Activated T-cell treated with anti-CD3 and anti-CD28 coated beads, Interleukin-2, amount 50 U/mL, for 72 hours (primary cell): ENCODE results near the gene GABARAPL2. TPM values are rescaled to one million over a fixed set of nuclear protein-coding genes. Genes with fewer than 3 reads are reported as not detected.

Experiments
- ATAC-seq, 2 donors: fragments of 150-1000 bp; cut with Tn5 transposase; replicated peaks in 1 of 2; 2 replicates each; pipeline ENCODE4 v1.10.0; 2021; ENCODE audit warnings: moderate library complexity in 2 of 2, mild to moderate bottlenecking in 1 of 2
- DNase-seq, 2 donors: peaks; one replicate each; pipeline ENCODE4 v3.0.0; 2021 to 2022; ENCODE audit warnings: mixed read lengths in 1 of 2
- H3K27ac Mint-ChIP-seq: one replicate; pipeline ENCODE4 v1.8.0; 2022; ENCODE audit warnings: mild to moderate bottlenecking, moderate library complexity, mixed read lengths
- H3K27me3 Mint-ChIP-seq: one replicate; pipeline ENCODE4 v1.8.0; 2022; ENCODE audit warnings: low read depth, mixed read lengths
- H3K36me3 Mint-ChIP-seq, 2 donors: one replicate each; pipeline ENCODE4 v1.8.0; 2022; ENCODE audit warnings: mixed read lengths in 2 of 2, mild to moderate bottlenecking in 1 of 2; ENCODE audit not compliant: insufficient read depth in 2 of 2
- H3K4me1 Mint-ChIP-seq: one replicate; pipeline ENCODE4 v1.8.0; 2022; ENCODE audit warnings: low read depth, mixed read lengths
- H3K4me3 Mint-ChIP-seq, 2 donors: one replicate each; pipeline ENCODE4 v1.8.0; 2022; ENCODE audit warnings: mild to moderate bottlenecking in 2 of 2, mixed read lengths in 2 of 2, moderate library complexity in 2 of 2
- H3K9me3 Mint-ChIP-seq, 2 donors: one replicate each; pipeline ENCODE4 v1.8.0; 2022; ENCODE audit warnings: mixed read lengths in 2 of 2
- total RNA-seq, 2 donors: library from RNA; stranded (reverse); gene quantifications; one replicate each; pipeline ENCODE4 v1.2.3, GENCODE V29; 2022

GABARAPL2 gene
- total RNA-seq, 2 donors from 2014 or later = 64.4 to 77.3 TPM

DNA sequence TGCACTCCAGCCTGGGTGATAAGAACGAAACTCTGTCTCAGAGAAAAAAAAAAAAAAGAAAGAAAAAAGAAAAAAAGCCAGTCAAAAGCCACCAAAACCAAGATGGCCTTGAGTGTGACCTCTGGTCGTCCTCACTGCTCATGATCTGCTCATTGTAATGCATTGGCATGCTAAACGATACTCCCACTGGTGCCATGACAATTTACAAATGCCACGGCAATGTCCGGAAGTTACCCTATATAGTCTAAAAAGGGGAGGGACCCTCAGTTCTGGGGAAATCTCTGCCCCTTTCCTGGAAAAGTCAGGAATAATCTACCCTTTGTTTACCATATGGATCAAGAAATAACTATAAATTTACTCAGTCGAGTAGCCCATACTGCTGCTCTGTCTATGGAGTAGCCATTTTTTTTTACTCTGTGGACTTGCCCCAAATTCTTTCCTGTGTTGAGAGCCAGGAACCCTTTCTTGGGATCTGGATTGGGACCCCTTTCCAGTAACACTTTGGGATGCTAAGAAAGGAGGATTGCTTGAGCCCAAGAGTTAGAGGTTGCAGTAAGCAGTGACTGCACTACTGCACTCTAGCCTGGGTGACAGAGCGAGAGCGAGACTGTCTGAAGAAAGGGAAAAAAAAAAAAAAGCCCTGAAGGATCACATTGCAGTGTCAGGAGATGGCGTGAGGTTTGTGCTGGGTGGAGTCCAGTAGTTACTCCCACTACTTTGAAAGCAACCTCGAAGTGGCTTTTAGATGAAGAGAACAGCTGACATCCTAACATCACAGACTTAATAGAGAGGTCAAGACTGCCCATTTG is 6.4 kb upstream of the GABARAPL2 start:
- Mint-ChIP-seq H3K27ac (no peak overlapping the region), H3K36me3 (no peaks in the 10 kb centered on the region), H3K4me3 (no peak overlapping the region), H3K9me3 (no peaks in the 10 kb centered on the region), H3K27me3 (peaks cover 19% of the 10 kb centered on the region), H3K4me1 (peaks cover 36% of the 10 kb centered on the region)
- ATAC-seq (no peak), DNase-seq (no peak)

DNA sequence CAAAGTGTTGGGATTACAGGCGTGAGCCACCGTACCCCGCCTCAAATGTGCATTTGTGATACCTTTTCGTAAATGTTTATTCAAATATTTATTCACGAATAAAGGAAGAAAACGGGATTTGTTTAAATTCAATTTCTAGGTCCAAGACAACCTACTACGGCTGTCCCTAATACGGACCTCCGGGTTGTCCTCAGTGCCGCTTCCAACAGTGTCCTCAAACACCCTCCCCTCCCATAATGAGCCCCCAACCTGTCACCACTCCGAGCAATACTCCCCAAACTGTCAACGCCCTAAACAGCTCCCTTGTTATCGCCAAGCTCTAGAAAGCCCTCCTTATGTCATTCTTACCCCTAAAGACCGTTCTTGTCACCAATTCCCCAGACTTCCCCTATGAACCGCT is 539 bp upstream of the GABARAPL2 start:
- peak in 1 of 2 donors; percentile 10 for ATAC-seq
- peaks cover 57% of the 10 kb centered on the region for H3K4me1 Mint-ChIP-seq
- peak overlapping the region; percentile 62 for H3K27ac Mint-ChIP-seq
- H3K4me3 Mint-ChIP-seq = peak overlapping the region; percentile 87 to 98
- H3K27me3 Mint-ChIP-seq = peaks cover 19% of the 10 kb centered on the region
- DNase-seq = no peak
- H3K9me3 Mint-ChIP-seq = no peaks in the 10 kb centered on the region
- H3K36me3 Mint-ChIP-seq = no peaks in the 10 kb centered on the region

DNA sequence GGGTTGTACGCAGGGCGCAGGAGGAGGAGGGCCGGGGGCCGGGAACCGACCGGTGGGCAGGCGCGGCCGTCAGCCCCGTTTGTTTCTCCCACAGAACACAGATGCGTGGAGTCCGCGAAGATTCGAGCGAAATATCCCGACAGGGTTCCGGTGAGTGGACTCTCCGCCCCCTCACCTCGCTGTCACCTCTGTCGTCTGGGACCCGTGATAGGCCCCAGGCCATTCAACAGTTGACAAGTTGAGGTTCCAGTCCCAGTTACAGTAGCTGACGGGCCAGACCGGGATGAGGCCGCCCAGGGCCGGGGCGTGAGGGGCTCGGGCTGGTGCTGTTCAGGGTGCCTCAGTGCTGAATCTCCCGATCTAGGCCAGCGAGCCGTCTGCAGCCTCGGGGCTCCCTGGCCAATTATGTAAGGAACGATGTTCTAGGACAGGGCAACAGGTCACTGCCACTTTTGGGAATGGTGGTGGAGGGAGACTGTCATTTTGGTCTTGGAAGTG is 628 bp downstream of the GABARAPL2 start:
- Mint-ChIP-seq H3K36me3 (no peaks in the 10 kb centered on the region), H3K27me3 (peaks cover 19% of the 10 kb centered on the region), H3K9me3 (no peaks in the 10 kb centered on the region), H3K27ac (no peak overlapping the region), H3K4me1 (peaks cover 47% of the 10 kb centered on the region), H3K4me3 (peak overlapping the region; percentile 87 to 98)
- peak; percentile 21 to 38 for DNase-seq
- peak; percentile 6 to 9 for ATAC-seq

DNA sequence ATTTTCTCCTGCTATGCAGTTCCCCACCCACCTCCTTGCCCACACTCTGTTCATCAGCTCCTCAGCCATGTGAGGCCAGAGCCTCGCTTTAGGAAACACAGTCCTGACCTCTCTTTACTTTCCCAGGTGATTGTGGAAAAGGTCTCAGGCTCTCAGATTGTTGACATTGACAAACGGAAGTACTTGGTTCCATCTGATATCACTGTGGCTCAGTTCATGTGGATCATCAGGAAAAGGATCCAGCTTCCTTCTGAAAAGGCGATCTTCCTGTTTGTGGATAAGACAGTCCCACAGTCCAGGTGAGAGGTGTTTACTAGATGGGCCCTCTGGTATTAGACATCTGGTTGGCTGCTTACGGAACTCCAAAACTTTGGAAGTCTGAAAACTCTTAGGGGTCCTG is 1.7 kb downstream of the GABARAPL2 start:
- H3K4me1 Mint-ChIP-seq = peaks cover 43% of the 10 kb centered on the region
- peak overlapping the region; percentile 17 to 98 for H3K4me3 Mint-ChIP-seq
- H3K27ac Mint-ChIP-seq = peak overlapping the region; percentile 16
- H3K9me3 Mint-ChIP-seq = no peaks in the 10 kb centered on the region
- no peak for ATAC-seq
- H3K27me3 Mint-ChIP-seq = peaks cover 13% of the 10 kb centered on the region
- no peaks in the 10 kb centered on the region for H3K36me3 Mint-ChIP-seq
- DNase-seq = no peak

DNA sequence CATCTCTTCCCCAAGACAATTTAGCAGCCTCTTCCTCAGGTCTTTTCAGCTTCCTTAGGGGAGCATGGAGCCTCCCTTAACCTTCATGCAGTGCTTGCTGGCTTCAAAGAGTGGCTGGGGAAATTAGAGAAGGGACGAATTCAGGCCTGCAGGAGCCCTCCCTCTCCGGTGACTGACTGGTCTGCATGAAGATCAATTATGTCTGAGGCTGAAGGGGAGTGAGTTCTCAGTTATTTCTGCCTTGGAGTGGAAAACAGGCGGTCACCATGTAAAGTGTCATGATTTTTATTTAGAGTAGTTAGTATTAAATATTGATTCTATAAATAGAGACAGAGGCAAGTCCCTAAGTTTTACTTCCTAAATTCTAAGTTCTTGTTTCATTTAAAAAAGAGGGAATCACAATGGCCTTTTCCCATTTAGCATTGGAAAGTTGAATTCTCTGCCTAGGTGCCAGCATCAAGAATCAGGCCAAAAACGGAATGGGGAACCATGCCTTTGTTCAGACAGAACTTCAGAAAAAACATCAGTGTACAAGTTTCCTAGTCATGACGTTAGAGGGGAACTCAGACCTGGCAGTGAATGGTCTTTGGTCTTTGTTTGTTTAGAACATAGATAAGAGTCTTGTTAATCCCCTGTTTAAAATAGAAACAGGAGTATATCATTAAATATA is 4.4 kb downstream of the GABARAPL2 start:
- Mint-ChIP-seq H3K9me3 (no peaks in the 10 kb centered on the region), H3K4me1 (peaks cover 31% of the 10 kb centered on the region), H3K36me3 (peaks cover 4 to 7% of the 10 kb centered on the region in 2 donors), H3K4me3 (no peak overlapping the region), H3K27ac (no peak overlapping the region), H3K27me3 (no peaks in the 10 kb centered on the region)
- DNase-seq (no peak), ATAC-seq (no peak)

DNA sequence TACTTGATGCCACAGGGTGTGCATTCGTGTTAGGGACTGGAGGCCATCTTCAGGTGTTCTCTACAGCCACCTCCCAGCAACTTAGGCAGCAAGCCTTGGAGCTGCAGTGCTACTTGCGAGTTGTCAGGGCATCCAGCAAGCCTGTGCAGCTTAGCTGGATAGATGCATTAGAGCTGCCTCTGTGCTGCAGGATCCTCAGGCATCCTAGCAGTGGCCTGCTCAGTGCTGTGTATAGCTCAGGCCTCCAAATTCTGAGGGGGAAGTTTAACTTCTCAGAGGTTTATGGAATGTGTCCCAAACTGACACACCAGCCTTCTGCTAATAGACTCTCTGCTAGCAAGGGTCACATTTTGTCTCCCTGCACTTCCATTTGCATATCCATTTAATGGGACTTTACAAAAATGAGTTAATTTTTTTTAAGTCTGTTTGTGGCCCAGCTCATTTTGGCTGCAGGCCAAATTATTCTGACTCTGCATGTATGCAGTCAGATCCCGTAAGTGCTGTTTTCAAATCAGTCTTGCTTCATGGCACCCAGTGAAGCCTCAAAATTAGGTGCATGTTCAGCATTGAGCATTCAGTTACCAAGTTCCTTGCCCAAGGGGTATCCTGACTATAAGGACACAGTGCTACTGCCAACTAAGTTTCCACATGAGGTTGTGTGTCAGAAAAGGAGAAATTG is 6.8 kb downstream of the GABARAPL2 start:
- peaks cover 4 to 7% of the 10 kb centered on the region in 2 donors for H3K36me3 Mint-ChIP-seq
- no peaks in the 10 kb centered on the region for H3K27me3 Mint-ChIP-seq
- no peaks in the 10 kb centered on the region for H3K9me3 Mint-ChIP-seq
- no peak for ATAC-seq
- H3K4me3 Mint-ChIP-seq = no peak overlapping the region
- peaks cover 20% of the 10 kb centered on the region for H3K4me1 Mint-ChIP-seq
- no peak for DNase-seq
- no peak overlapping the region for H3K27ac Mint-ChIP-seq

DNA sequence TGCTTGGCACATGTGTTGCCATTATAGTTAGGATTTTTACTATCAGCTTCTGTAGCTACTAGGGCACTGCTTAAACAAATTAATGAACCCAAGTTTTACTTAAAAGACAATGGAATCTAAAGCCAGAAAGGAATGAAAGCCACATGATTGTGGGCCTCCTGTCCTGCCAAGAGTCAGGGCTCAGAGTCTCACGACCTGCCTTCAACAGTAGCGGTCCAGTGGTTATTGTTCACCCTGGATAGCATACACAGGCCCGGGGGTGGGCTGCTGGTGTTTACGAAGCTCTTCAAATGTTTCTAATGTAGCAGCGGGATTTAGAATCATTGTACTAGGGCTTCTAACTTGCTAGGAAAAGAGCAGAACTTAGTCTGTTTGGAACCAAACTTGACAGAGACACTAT is 7.8 kb downstream of the GABARAPL2 start:
- Mint-ChIP-seq H3K27me3 (no peaks in the 10 kb centered on the region), H3K9me3 (no peaks in the 10 kb centered on the region), H3K4me3 (no peak overlapping the region), H3K36me3 (peaks cover 4 to 9% of the 10 kb centered on the region in 2 donors), H3K27ac (no peak overlapping the region), H3K4me1 (peaks cover 26% of the 10 kb centered on the region)
- DNase-seq (no peak), ATAC-seq (no peak)

DNA sequence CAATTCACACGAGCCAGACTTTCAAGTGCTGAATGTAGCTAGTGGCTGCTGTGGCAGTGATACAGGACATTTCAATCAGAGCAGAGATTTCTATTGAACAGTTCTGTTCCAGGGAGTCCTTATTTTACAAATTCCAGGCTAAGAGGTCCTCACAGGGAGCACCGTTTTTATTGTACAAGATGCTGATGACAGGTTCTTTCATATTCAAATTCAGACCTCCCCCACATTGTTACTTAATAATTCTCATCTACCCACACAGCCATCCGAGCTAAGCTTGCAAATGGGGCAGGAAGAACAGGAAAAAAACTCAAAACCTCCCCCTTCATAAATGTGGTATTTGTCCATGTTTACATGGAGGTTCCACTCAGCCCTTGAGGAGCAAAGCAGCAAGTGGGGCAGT is 9.8 kb downstream of the GABARAPL2 start:
- DNase-seq (no peak), ATAC-seq (no peak)
- H3K36me3 Mint-ChIP-seq = peaks cover 4 to 14% of the 10 kb centered on the region in 2 donors
- no peaks in the 10 kb centered on the region for H3K27me3 Mint-ChIP-seq
- no peaks in the 10 kb centered on the region for H3K9me3 Mint-ChIP-seq
- peaks cover 20% of the 10 kb centered on the region for H3K4me1 Mint-ChIP-seq
- H3K4me3 Mint-ChIP-seq = no peak overlapping the region
- peak overlapping the region; percentile 29 for H3K27ac Mint-ChIP-seq

DNA sequence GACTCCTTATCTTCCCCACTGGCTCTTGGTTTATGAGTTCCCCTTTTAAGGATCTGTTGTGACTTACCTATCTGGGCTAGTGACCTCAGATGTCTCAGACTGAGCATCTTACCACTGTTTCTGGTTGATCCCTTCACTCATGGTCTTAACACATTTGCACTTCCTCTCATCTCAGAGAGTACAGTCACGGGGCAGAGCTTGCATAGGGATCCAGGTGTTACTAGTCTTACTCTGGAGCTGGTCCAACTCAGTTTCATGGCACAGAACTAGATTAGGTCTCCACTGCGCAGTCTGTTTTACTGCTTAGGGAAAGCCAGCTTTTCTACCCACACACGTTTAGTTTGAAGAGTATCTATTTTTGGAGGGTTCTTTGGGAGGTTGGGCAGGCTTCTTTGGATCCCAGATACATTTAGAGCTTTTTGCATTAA is 10.2 kb downstream of the GABARAPL2 start:
- no peaks in the 10 kb centered on the region for H3K27me3 Mint-ChIP-seq
- H3K36me3 Mint-ChIP-seq = peaks cover 4 to 14% of the 10 kb centered on the region in 2 donors
- ATAC-seq (peak in 1 of 2 donors; percentile 59), DNase-seq (no peak)
- no peak overlapping the region for H3K4me3 Mint-ChIP-seq
- no peaks in the 10 kb centered on the region for H3K9me3 Mint-ChIP-seq
- peaks cover 20% of the 10 kb centered on the region for H3K4me1 Mint-ChIP-seq
- H3K27ac Mint-ChIP-seq = peak overlapping the region; percentile 29

DNA sequence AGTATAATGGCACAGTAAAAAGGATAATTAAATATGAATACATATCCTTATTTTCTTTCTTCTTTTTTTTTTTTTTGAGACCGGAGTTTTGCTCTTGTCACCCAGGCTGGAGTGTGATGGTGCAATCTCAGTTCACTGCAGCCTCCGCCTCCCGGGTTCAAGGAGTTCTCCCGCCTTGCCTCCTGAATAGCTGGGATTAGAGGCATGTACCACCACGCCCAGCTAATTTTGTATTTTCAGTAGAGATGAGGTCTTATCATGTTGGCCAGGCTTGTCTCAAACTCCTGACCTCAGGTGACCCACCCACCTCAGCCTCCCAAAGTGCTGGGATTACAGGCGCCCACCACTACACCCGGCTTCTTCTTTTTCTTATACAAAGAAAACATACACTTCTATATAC is 12.0 kb downstream of the GABARAPL2 start:
- ATAC-seq (no peak), DNase-seq (no peak)
- Mint-ChIP-seq H3K27me3 (no peaks in the 10 kb centered on the region), H3K27ac (peak overlapping the region; percentile 78), H3K9me3 (no peaks in the 10 kb centered on the region), H3K36me3 (peaks cover 3 to 12% of the 10 kb centered on the region in 2 donors), H3K4me3 (no peak overlapping the region), H3K4me1 (peaks cover 18% of the 10 kb centered on the region)

DNA sequence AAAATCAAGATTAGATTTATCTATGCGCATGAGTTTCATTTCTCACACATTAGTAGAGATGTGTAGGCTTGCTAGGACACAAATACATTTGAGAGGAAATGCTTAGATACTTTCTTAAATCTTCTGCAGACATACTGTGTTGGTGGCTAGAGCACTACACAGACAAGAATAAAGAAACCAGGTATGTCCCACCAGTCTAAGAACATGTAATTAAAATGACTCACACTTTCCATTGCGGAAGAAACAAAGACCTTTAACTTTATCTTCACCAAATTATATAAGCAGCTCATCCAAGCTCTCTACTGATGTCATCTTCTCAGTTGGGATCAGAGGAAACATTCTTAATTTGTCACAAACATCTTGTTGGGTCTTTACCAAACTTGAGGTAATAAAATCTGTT is 12.5 kb downstream of the GABARAPL2 start:
- ATAC-seq (no peak), DNase-seq (no peak)
- Mint-ChIP-seq H3K36me3 (peaks cover 0 to 11% of the 10 kb centered on the region in 2 donors), H3K4me3 (no peak overlapping the region), H3K4me1 (peaks cover 16% of the 10 kb centered on the region), H3K9me3 (no peaks in the 10 kb centered on the region), H3K27me3 (no peaks in the 10 kb centered on the region), H3K27ac (peak overlapping the region; percentile 78)

DNA sequence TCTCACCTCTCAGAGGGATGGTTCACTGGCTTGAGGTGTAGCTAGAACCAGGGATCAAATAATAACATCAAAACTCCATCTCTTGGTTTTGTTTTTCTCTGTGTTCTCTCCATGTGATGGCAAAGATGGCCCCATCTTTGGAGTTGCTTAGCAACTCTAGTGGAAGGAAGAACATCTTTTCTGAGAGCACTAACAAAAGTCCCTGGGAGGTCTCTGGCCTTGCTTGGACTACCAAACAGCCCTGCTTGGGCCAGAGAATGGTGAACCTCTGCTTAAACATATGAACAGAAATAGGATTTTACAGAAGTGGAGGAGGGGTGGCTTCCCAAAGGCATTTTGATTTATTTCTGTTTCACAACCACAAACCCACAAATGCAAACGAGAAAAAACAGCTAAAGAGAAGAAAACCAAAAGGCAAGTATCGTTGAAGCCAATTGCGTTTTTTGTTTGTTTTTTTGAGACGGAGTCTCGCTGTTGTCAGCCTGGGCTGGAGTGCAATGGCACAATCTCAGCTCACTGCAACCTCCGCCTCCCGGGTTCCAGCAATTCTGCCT is 13.2 kb downstream of the GABARAPL2 start:
- Mint-ChIP-seq H3K27ac (peak overlapping the region; percentile 78), H3K4me3 (no peak overlapping the region), H3K27me3 (no peaks in the 10 kb centered on the region), H3K9me3 (no peaks in the 10 kb centered on the region), H3K36me3 (peaks cover 0 to 11% of the 10 kb centered on the region in 2 donors), H3K4me1 (peaks cover 16% of the 10 kb centered on the region)
- DNase-seq = no peak
- ATAC-seq = no peak

DNA sequence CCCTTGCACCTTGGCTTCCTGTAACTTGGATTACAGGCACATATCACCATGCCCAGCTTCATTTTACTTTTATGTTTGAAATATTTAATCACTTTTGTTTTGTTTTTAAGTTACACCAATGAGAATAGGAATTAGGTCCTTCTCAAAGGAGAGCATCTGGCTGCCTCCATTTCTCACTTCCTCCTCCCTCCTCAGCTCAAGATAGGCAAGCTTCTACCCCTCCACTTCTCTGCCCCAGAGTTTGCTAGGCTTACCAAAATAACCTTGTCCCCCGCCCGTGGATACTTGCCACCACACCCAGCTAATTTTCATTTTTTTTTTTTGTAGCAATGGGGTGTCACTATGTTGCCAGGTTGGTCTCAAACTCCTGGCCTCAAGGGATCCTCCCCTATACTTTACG is 17.9 kb downstream of the GABARAPL2 start:
- H3K27ac Mint-ChIP-seq = no peak overlapping the region
- no peaks in the 10 kb centered on the region for H3K27me3 Mint-ChIP-seq
- peaks cover 0 to 4% of the 10 kb centered on the region in 2 donors for H3K36me3 Mint-ChIP-seq
- H3K4me1 Mint-ChIP-seq = peaks cover under 1% of the 10 kb centered on the region
- no peak overlapping the region for H3K4me3 Mint-ChIP-seq
- no peak for ATAC-seq
- no peak for DNase-seq
- no peaks in the 10 kb centered on the region for H3K9me3 Mint-ChIP-seq
